Esophagus squamous epithelium (tissue), 4 donors: ENCODE measurements around the gene TMEM184A.

Experiments used
- POLR2A ChIP-seq, 4 donors: fragments of 450-650 bp; IDR thresholded peaks; one replicate each; pipeline ENCODE4 v1.6.1; 2017; ENCODE audit warnings: antibody characterized with exemption in 4 of 4, mild to moderate bottlenecking in 4 of 4, moderate library complexity in 3 of 4
- TF ChIP-seq, protein P1 (sequence below), 6 experiments: fragments of 450-650 bp in 4 of 6; fragments of 200-600 bp in 2 of 6; sonication (generic) in 2 of 6; IDR thresholded peaks; one replicate each; pipeline ENCODE4 v1.5.1; 2016 to 2019; ENCODE audit warnings: antibody characterized with exemption in 6 of 6, mild to moderate bottlenecking in 4 of 6, moderate library complexity in 4 of 6

- TF ChIP-seq, protein P1, sequence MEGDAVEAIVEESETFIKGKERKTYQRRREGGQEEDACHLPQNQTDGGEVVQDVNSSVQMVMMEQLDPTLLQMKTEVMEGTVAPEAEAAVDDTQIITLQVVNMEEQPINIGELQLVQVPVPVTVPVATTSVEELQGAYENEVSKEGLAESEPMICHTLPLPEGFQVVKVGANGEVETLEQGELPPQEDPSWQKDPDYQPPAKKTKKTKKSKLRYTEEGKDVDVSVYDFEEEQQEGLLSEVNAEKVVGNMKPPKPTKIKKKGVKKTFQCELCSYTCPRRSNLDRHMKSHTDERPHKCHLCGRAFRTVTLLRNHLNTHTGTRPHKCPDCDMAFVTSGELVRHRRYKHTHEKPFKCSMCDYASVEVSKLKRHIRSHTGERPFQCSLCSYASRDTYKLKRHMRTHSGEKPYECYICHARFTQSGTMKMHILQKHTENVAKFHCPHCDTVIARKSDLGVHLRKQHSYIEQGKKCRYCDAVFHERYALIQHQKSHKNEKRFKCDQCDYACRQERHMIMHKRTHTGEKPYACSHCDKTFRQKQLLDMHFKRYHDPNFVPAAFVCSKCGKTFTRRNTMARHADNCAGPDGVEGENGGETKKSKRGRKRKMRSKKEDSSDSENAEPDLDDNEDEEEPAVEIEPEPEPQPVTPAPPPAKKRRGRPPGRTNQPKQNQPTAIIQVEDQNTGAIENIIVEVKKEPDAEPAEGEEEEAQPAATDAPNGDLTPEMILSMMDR (IDR thresholded peaks at IDR 0.05) = no peak
- TF ChIP-seq POLR2A (IDR thresholded peaks at IDR 0.05) = no peak
These were observed 45.2 kb downstream of the TMEM184A start for GRCh38 chr7:1510780-1511154.
